ENCODE results near the gene RRP12.

- no peak for TF ChIP-seq YY1 (IDR thresholded peaks at IDR 0.05; ENCODE audit: insufficient read depth, insufficient read length)
- no peak for TF ChIP-seq ZNF274 (IDR thresholded peaks at IDR 0.05; ENCODE audit: low read depth, low read length)
- TF ChIP-seq SUZ12 (IDR thresholded peaks at IDR 0.05; ENCODE audit: extremely low read depth, insufficient read depth, insufficient read length): no peak
Observed at GRCh38 chr10:97426776-97427570, 25.8 kb upstream of the RRP12 start.

Data from NT2/D1 (cell line).